ENCODE results near the gene LRCH4.

The LRCH4 gene

DNA sequence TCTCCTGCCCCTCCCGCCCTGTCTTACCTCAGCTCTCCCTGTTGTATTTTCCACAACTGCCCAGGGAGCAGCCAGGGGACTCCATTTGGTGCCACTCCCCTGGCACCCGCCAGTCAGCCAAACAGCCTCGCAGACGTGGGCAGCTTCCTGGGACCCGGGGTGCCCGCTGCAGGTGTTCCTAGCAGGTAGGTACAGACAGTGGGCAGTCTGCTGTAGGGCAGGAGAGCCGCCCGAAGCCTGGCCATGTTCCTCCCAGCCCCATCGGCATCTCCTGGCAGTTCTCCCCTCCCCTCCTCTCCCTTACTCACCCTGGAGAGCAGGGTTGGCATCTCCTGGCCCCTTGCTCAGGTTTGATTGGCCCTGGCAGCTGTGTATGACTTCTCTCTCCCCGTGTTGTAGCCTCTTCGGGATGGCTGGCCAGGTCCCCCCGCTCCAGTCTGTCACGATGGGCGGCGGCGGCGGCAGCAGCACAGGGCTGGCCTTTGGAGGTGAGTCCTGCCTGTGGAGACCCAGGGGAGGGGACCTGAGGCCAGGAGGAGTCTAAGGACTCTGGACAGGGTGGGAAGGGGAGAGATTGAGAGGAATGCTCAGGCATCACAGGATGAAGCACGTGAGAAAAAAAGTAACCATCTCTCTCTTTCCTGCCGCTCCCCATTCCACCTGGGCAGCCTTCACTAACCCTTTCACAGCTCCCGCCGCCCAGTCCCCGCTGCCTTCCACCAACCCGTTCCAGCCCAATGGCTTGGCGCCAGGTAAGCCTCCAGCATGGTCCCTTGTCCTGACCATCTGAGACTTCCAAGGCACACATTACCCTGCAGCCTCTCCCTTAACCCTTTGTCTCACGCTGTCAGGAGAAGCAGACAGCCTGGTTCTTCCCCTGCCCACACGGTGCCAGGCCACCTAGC, 23.5 kb downstream of the LRCH4 start:
- Histone ChIP-seq H3K4me2 (ENCODE audit: low read length) (no peak overlapping the region), H3K4me1 (ENCODE audit: control insufficient read depth, low read length) (peaks cover 10% of the 10 kb centered on the region)

GRCh38 chr7:100561491-100562194, 24.3 kb downstream of the LRCH4 start:
- peaks cover 4% of the 10 kb centered on the region; the same call in 1 of the 2 replicates for H3F3A ChIP-seq (ENCODE audit: control insufficient read depth, insufficient read depth)
- H3K4me2 ChIP-seq (ENCODE audit: low read length) = no peak overlapping the region
- no peaks in the 10 kb centered on the region for H3K27me3 ChIP-seq (ENCODE audit: control insufficient read depth, low read length)
- no peaks in the 10 kb centered on the region for H3K9me2 ChIP-seq (replicated peaks; ENCODE audit: control insufficient read depth, low read length)
- H3K36me3 ChIP-seq (ENCODE audit: control insufficient read depth, low read length) = no peaks in the 10 kb centered on the region
- no peak overlapping the region for H3K27ac ChIP-seq (ENCODE audit: low read depth, low read length)
- H3K79me2 ChIP-seq (ENCODE audit: control insufficient read depth, low read length) = no peaks in the 10 kb centered on the region
- no peaks in the 10 kb centered on the region for H4K20me1 ChIP-seq (ENCODE audit: control insufficient read depth, insufficient read depth, low read depth, low read length)
- H3K9me3 ChIP-seq (ENCODE audit: control insufficient read depth, insufficient read depth, low read length) = no peaks in the 10 kb centered on the region
- H3K4me3 ChIP-seq (ENCODE audit: low read length) = no peak overlapping the region
- peaks cover 8% of the 10 kb centered on the region for H3K4me1 ChIP-seq (ENCODE audit: control insufficient read depth, low read length)
- TF ChIP-seq EZH2phosphoT487 (IDR thresholded peaks at IDR 0.05; ENCODE audit: borderline replicate concordance, low read length) = no peak
- TF ChIP-seq, protein P1, sequence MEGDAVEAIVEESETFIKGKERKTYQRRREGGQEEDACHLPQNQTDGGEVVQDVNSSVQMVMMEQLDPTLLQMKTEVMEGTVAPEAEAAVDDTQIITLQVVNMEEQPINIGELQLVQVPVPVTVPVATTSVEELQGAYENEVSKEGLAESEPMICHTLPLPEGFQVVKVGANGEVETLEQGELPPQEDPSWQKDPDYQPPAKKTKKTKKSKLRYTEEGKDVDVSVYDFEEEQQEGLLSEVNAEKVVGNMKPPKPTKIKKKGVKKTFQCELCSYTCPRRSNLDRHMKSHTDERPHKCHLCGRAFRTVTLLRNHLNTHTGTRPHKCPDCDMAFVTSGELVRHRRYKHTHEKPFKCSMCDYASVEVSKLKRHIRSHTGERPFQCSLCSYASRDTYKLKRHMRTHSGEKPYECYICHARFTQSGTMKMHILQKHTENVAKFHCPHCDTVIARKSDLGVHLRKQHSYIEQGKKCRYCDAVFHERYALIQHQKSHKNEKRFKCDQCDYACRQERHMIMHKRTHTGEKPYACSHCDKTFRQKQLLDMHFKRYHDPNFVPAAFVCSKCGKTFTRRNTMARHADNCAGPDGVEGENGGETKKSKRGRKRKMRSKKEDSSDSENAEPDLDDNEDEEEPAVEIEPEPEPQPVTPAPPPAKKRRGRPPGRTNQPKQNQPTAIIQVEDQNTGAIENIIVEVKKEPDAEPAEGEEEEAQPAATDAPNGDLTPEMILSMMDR (IDR thresholded peaks at IDR 0.05; ENCODE audit: low read depth, low read length, poor library complexity, severe bottlenecking) = no peak

More for the DNA sequence above, 23.5 kb downstream of the LRCH4 start:
- Histone ChIP-seq H4K20me1 (ENCODE audit: control insufficient read depth, insufficient read depth, low read depth, low read length) (no peaks in the 10 kb centered on the region), H3F3A (ENCODE audit: control insufficient read depth, insufficient read depth) (peaks cover 4% of the 10 kb centered on the region; the same call in 1 of the 2 replicates), H3K9me2 (replicated peaks; ENCODE audit: control insufficient read depth, low read length) (no peaks in the 10 kb centered on the region), H3K4me3 (ENCODE audit: low read length) (no peak overlapping the region), H3K9me3 (ENCODE audit: control insufficient read depth, insufficient read depth, low read length) (no peaks in the 10 kb centered on the region), H3K79me2 (ENCODE audit: control insufficient read depth, low read length) (no peaks in the 10 kb centered on the region), H3K27ac (ENCODE audit: low read depth, low read length) (no peak overlapping the region), H3K27me3 (ENCODE audit: control insufficient read depth, low read length) (no peaks in the 10 kb centered on the region), H3K36me3 (ENCODE audit: control insufficient read depth, low read length) (no peaks in the 10 kb centered on the region)
- TF ChIP-seq EZH2phosphoT487 (IDR thresholded peaks at IDR 0.05; ENCODE audit: borderline replicate concordance, low read length) = no peak
- TF ChIP-seq, protein P1 (IDR thresholded peaks at IDR 0.05; ENCODE audit: low read depth, low read length, poor library complexity, severe bottlenecking) = no peak

DNA sequence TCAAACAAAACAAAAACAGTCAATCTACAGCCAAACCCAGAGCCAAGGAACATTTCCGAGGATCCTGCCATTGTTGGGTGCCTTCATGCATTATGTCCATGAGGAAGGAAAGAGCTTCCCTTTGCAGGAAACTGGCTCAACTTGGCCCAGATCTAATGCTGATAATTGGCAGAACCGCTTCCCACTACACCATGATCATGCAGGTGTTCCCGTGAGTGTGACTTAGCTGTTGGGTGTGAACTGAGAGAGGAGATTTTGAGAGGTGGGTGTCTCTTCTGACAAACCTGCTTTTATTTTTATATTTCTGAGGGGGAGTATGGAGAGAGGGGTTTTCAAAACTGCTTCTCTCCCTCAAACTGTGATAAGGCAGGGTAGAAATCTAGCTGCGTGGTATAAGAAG, 26.8 kb downstream of the LRCH4 start:
- TF ChIP-seq, protein P1 (IDR thresholded peaks at IDR 0.05; ENCODE audit: low read depth, low read length, poor library complexity, severe bottlenecking) = no peak
- TF ChIP-seq EZH2phosphoT487 (IDR thresholded peaks at IDR 0.05; ENCODE audit: borderline replicate concordance, low read length) = no peak
- peaks cover 7% of the 10 kb centered on the region for H3K4me1 ChIP-seq (ENCODE audit: control insufficient read depth, low read length)

More for the DNA sequence above, 26.8 kb downstream of the LRCH4 start:
- Histone ChIP-seq H3K4me2 (ENCODE audit: low read length) (no peak overlapping the region), H3F3A (ENCODE audit: control insufficient read depth, insufficient read depth) (peaks cover 4% of the 10 kb centered on the region; the same call in 1 of the 2 replicates), H3K27ac (ENCODE audit: low read depth, low read length) (no peak overlapping the region), H3K9me2 (replicated peaks; ENCODE audit: control insufficient read depth, low read length) (no peaks in the 10 kb centered on the region), H3K27me3 (ENCODE audit: control insufficient read depth, low read length) (no peaks in the 10 kb centered on the region), H3K4me3 (ENCODE audit: low read length) (no peak overlapping the region), H4K20me1 (ENCODE audit: control insufficient read depth, insufficient read depth, low read depth, low read length) (no peaks in the 10 kb centered on the region), H3K9me3 (ENCODE audit: control insufficient read depth, insufficient read depth, low read length) (no peaks in the 10 kb centered on the region), H3K36me3 (ENCODE audit: control insufficient read depth, low read length) (peaks cover 8% of the 10 kb centered on the region), H3K79me2 (ENCODE audit: control insufficient read depth, low read length) (no peaks in the 10 kb centered on the region)
